Measurements from ENCODE around the gene DNMBP. TPM values are rescaled to one million over a fixed set of nuclear protein-coding genes. Genes with fewer than 3 reads are reported as not detected.
A peak's percentile ranks its signal among the peaks of the same experiment; 100 is the strongest.
"Not testable (repeated sequence)": the region's sequence is repeated elsewhere in the genome, so short reads cannot be mapped to it uniquely, and the experiment has no call there.

DNMBP gene
- total RNA-seq, 1 donor from 2014 or later, result 47.5 TPM

GRCh38 chr10:100014071-100014762 lies 4.5 kb upstream of the DNMBP start:
- H3K4me1 Mint-ChIP-seq (ENCODE audit: low read depth), result peaks cover 14% of the 10 kb centered on the region
- H3K4me3 Mint-ChIP-seq (ENCODE audit: low read depth), result no peak overlapping the region
- TF ChIP-seq CTCF (IDR thresholded peaks at IDR 0.05; ENCODE audit: unreplicated experiment), result no peak
- no peaks in the 10 kb centered on the region for H3K27me3 Mint-ChIP-seq
- H3K36me3 Mint-ChIP-seq (ENCODE audit: insufficient read depth), result no peaks in the 10 kb centered on the region
- no peak overlapping the region for H3K27ac Mint-ChIP-seq
- no peaks in the 10 kb centered on the region for H3K9me3 Mint-ChIP-seq (ENCODE audit: low read depth)
- no peak for DNase-seq (ENCODE audit: low spot score, unreplicated experiment)

- DNase-seq (ENCODE audit: low spot score, unreplicated experiment), result no peak
- Mint-ChIP-seq H3K4me3 (ENCODE audit: low read depth) (no peak overlapping the region), H3K27me3 (no peaks in the 10 kb centered on the region), H3K4me1 (ENCODE audit: low read depth) (peaks cover 19% of the 10 kb centered on the region), H3K9me3 (ENCODE audit: low read depth) (no peaks in the 10 kb centered on the region), H3K27ac (no peak overlapping the region), H3K36me3 (ENCODE audit: insufficient read depth) (no peaks in the 10 kb centered on the region)
- TF ChIP-seq CTCF (IDR thresholded peaks at IDR 0.05; ENCODE audit: unreplicated experiment), result no peak
Observed at GRCh38 chr10:100013621-100014020, 3.9 kb upstream of the DNMBP start.

GRCh38 chr10:100011906-100012305 lies 2.2 kb upstream of the DNMBP start:
- not testable (repeated sequence) for DNase-seq (ENCODE audit: low spot score, unreplicated experiment); H3K4me3 Mint-ChIP-seq (ENCODE audit: low read depth); H3K9me3 Mint-ChIP-seq (ENCODE audit: low read depth); H3K36me3 Mint-ChIP-seq (ENCODE audit: insufficient read depth); H3K27ac Mint-ChIP-seq; H3K27me3 Mint-ChIP-seq
- peaks cover 32% of the 10 kb centered on the region for H3K4me1 Mint-ChIP-seq (ENCODE audit: low read depth)

- peak overlapping the region; percentile 76 for H3K27ac Mint-ChIP-seq
- DNase-seq (ENCODE audit: low spot score, unreplicated experiment), result no peak
- TF ChIP-seq CTCF (IDR thresholded peaks at IDR 0.05; ENCODE audit: unreplicated experiment), result peak; percentile 36
- H3K4me3 Mint-ChIP-seq (ENCODE audit: low read depth), result peak overlapping the region; percentile 83
- no peaks in the 10 kb centered on the region for H3K36me3 Mint-ChIP-seq (ENCODE audit: insufficient read depth)
- H3K4me1 Mint-ChIP-seq (ENCODE audit: low read depth), result peaks cover 33% of the 10 kb centered on the region
- no peaks in the 10 kb centered on the region for H3K9me3 Mint-ChIP-seq (ENCODE audit: low read depth)
- peaks cover 7% of the 10 kb centered on the region for H3K27me3 Mint-ChIP-seq
Observed at GRCh38 chr10:100009283-100009792, 409 bp downstream of the DNMBP start.

GRCh38 chr10:100008708-100009282 lies 952 bp downstream of the DNMBP start:
- Mint-ChIP-seq H3K27me3 (peaks cover 7% of the 10 kb centered on the region), H3K9me3 (ENCODE audit: low read depth) (no peaks in the 10 kb centered on the region), H3K4me3 (ENCODE audit: low read depth) (peak overlapping the region; percentile 83), H3K36me3 (ENCODE audit: insufficient read depth) (no peaks in the 10 kb centered on the region), H3K27ac (peak overlapping the region; percentile 76), H3K4me1 (ENCODE audit: low read depth) (peaks cover 29% of the 10 kb centered on the region)
- DNase-seq (ENCODE audit: low spot score, unreplicated experiment), result no peak
- TF ChIP-seq CTCF (IDR thresholded peaks at IDR 0.05; ENCODE audit: unreplicated experiment), result no peak

GRCh38 chr10:100008142-100008522 lies 1.6 kb downstream of the DNMBP start:
- Mint-ChIP-seq H3K27ac (no peak overlapping the region), H3K4me3 (ENCODE audit: low read depth) (peak overlapping the region; percentile 83), H3K9me3 (ENCODE audit: low read depth) (no peaks in the 10 kb centered on the region), H3K27me3 (peaks cover 7% of the 10 kb centered on the region), H3K4me1 (ENCODE audit: low read depth) (peaks cover 27% of the 10 kb centered on the region), H3K36me3 (ENCODE audit: insufficient read depth) (no peaks in the 10 kb centered on the region)
- TF ChIP-seq CTCF (IDR thresholded peaks at IDR 0.05; ENCODE audit: unreplicated experiment), result no peak
- no peak for DNase-seq (ENCODE audit: low spot score, unreplicated experiment)

Data from progenitor cell of endocrine pancreas (in vitro differentiated cells).